ENCODE results near the gene ZBTB7B.
A peak's percentile ranks its signal among the peaks of the same experiment; 100 is the strongest.

ZBTB7B gene

GRCh38 chr1:155037851-155038441 is 35.3 kb downstream of the ZBTB7B start:
- no peak for DNase-seq (ENCODE audit: low read depth in 2 of 2)

- no peak for DNase-seq (ENCODE audit: low read depth in 2 of 2)
Observed at GRCh38 chr1:155038602-155039307, 36.2 kb downstream of the ZBTB7B start.

- no peak for DNase-seq (ENCODE audit: low read depth in 2 of 2)
Observed at GRCh38 chr1:155039308-155039669, 36.7 kb downstream of the ZBTB7B start.

GRCh38 chr1:155040358-155041093 is 37.9 kb downstream of the ZBTB7B start:
- DNase-seq (ENCODE audit: low read depth in 2 of 2) = no peak

- no peak for DNase-seq (ENCODE audit: low read depth in 2 of 2)
Observed at GRCh38 chr1:155042789-155043188, 40.2 kb downstream of the ZBTB7B start.

GRCh38 chr1:155043301-155043702 is 40.7 kb downstream of the ZBTB7B start:
- DNase-seq (ENCODE audit: low read depth in 2 of 2) = no peak

GRCh38 chr1:155043793-155044192 is 41.2 kb downstream of the ZBTB7B start:
- no peak for DNase-seq (ENCODE audit: low read depth in 2 of 2)

GRCh38 chr1:155044365-155044764 is 41.8 kb downstream of the ZBTB7B start:
- no peak for DNase-seq (ENCODE audit: low read depth in 2 of 2)

GRCh38 chr1:155044812-155045657 is 42.4 kb downstream of the ZBTB7B start:
- peak in 1 of 2 donors; percentile 37 for DNase-seq (ENCODE audit: low read depth in 2 of 2)

GRCh38 chr1:155048449-155049334 is 46.1 kb downstream of the ZBTB7B start:
- no peak for DNase-seq (ENCODE audit: low read depth in 2 of 2)

- no peak for DNase-seq (ENCODE audit: low read depth in 2 of 2)
Observed at GRCh38 chr1:155049651-155050559, 47.3 kb downstream of the ZBTB7B start.

- DNase-seq (ENCODE audit: low read depth in 2 of 2) = peak; percentile 66 to 69
Observed at GRCh38 chr1:155050560-155051341, 48.1 kb downstream of the ZBTB7B start, which contains the start of gene ADAM15. ADAM15 (plus strand) TSS chr1:155051316; CDS start chr1:155051387, 71 bp downstream.

GRCh38 chr1:155051342-155051776 is 48.8 kb downstream of the ZBTB7B start:
- no peak for DNase-seq (ENCODE audit: low read depth in 2 of 2)

- DNase-seq (ENCODE audit: low read depth in 2 of 2) = no peak
Observed at GRCh38 chr1:155051777-155052398, 49.3 kb downstream of the ZBTB7B start.

GRCh38 chr1:155052439-155053395 is 50.1 kb downstream of the ZBTB7B start:
- DNase-seq (ENCODE audit: low read depth in 2 of 2) = no peak

- no peak for DNase-seq (ENCODE audit: low read depth in 2 of 2)
Observed at GRCh38 chr1:155053531-155054105, 51.0 kb downstream of the ZBTB7B start.

GRCh38 chr1:155057104-155057503 is 54.5 kb downstream of the ZBTB7B start:
- DNase-seq (ENCODE audit: low read depth in 2 of 2) = no peak
